IPS-15b (cell line): ENCODE results near the gene HPCAL1.
"Not testable (repeated sequence)": the region's sequence is repeated elsewhere in the genome, so short reads cannot be mapped to it uniquely, and the experiment has no call there.

ENCODE experiments used
- H3K27me3 ChIP-seq: one replicate; pipeline ENCODE4 v1.6.1; 2013; ENCODE audit warnings: low read length; ENCODE audit not compliant: control insufficient read depth, insufficient read depth
- H3K36me3 ChIP-seq: one replicate; pipeline ENCODE4 v1.6.1; 2013; ENCODE audit warnings: low read length; ENCODE audit not compliant: control insufficient read depth, insufficient read depth
- H3K4me1 ChIP-seq: one replicate; pipeline ENCODE4 v1.6.1; 2013; ENCODE audit warnings: mild to moderate bottlenecking, low read length; ENCODE audit not compliant: control insufficient read depth, insufficient read depth
- H3K4me3 ChIP-seq: one replicate; pipeline ENCODE4 v1.5.1; 2013; ENCODE audit warnings: low read depth, low read length
- H3K9ac ChIP-seq: one replicate; pipeline ENCODE4 v1.6.1; 2013; ENCODE audit warnings: low read depth, mild to moderate bottlenecking, low read length
- H3K9me3 ChIP-seq: one replicate; pipeline ENCODE4 v1.6.1; 2013; ENCODE audit warnings: mild to moderate bottlenecking, low read length; ENCODE audit not compliant: control insufficient read depth, insufficient read depth

The HPCAL1 gene

GRCh38 chr2:10439185-10439879 lies 136.6 kb downstream of the HPCAL1 start:
- H3K36me3 ChIP-seq, result peaks cover 14% of the 10 kb centered on the region
- no peak overlapping the region for H3K9ac ChIP-seq

GRCh38 chr2:10439971-10440370 lies 137.3 kb downstream of the HPCAL1 start:
- Histone ChIP-seq H3K9me3 (no peaks in the 10 kb centered on the region), H3K27me3 (no peaks in the 10 kb centered on the region), H3K4me1 (no peaks in the 10 kb centered on the region), H3K9ac (no peak overlapping the region), H3K36me3 (peaks cover 18% of the 10 kb centered on the region), H3K4me3 (no peak overlapping the region)

More at GRCh38 chr2:10439185-10439879, 136.6 kb downstream of the HPCAL1 start:
- no peaks in the 10 kb centered on the region for H3K27me3 ChIP-seq
- H3K4me1 ChIP-seq, result no peaks in the 10 kb centered on the region
- H3K4me3 ChIP-seq, result no peak overlapping the region
- H3K9me3 ChIP-seq, result no peaks in the 10 kb centered on the region

- H3K4me1 ChIP-seq, result no peaks in the 10 kb centered on the region
- H3K27me3 ChIP-seq, result no peaks in the 10 kb centered on the region
- H3K36me3 ChIP-seq, result peaks cover 18% of the 10 kb centered on the region
- H3K9ac ChIP-seq, result no peak overlapping the region
- H3K4me3 ChIP-seq, result no peak overlapping the region
- H3K9me3 ChIP-seq, result no peaks in the 10 kb centered on the region
These were observed 138.0 kb downstream of the HPCAL1 start for GRCh38 chr2:10440736-10441135.

GRCh38 chr2:10441948-10442347 lies 139.2 kb downstream of the HPCAL1 start:
- Histone ChIP-seq H3K27me3 (peaks cover 4% of the 10 kb centered on the region), H3K4me3 (no peak overlapping the region), H3K9ac (no peak overlapping the region), H3K4me1 (no peaks in the 10 kb centered on the region), H3K36me3 (peaks cover 18% of the 10 kb centered on the region), H3K9me3 (no peaks in the 10 kb centered on the region)

- H3K4me1 ChIP-seq, H3K4me3 ChIP-seq, H3K9me3 ChIP-seq, H3K9ac ChIP-seq, H3K27me3 ChIP-seq: not testable (repeated sequence)
- peaks cover 18% of the 10 kb centered on the region for H3K36me3 ChIP-seq
These were observed 139.9 kb downstream of the HPCAL1 start for GRCh38 chr2:10442469-10443126.

DNA sequence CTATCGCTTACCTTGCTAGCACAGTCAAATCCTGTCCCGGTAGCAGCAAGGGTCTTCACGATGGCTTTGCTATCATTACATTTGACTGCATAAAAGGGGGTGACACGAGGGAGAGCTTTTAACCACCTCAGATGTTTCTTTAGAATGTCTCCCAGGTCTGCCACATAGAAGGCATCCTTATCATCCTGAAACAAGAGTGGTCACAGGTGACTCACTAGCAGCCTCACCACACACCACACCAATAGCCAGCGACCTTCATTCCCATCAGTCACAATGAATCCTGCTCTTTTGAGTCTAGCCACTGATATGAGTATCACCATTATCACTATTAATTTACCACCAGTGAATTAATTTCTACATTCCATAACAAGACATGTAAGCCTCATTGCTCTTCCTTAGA lies 141.8 kb downstream of the HPCAL1 start:
- Histone ChIP-seq H3K4me3 (no peak overlapping the region), H3K4me1 (no peaks in the 10 kb centered on the region), H3K36me3 (peaks cover 18% of the 10 kb centered on the region), H3K9me3 (no peaks in the 10 kb centered on the region), H3K27me3 (peaks cover 16% of the 10 kb centered on the region), H3K9ac (no peak overlapping the region)

- Histone ChIP-seq H3K36me3 (peaks cover 14% of the 10 kb centered on the region), H3K4me3 (peak overlapping the region; percentile 31), H3K9me3 (no peaks in the 10 kb centered on the region), H3K9ac (no peak overlapping the region), H3K4me1 (no peaks in the 10 kb centered on the region), H3K27me3 (peaks cover 23% of the 10 kb centered on the region)
These were observed 143.9 kb downstream of the HPCAL1 start for GRCh38 chr2:10446631-10447030.

DNA sequence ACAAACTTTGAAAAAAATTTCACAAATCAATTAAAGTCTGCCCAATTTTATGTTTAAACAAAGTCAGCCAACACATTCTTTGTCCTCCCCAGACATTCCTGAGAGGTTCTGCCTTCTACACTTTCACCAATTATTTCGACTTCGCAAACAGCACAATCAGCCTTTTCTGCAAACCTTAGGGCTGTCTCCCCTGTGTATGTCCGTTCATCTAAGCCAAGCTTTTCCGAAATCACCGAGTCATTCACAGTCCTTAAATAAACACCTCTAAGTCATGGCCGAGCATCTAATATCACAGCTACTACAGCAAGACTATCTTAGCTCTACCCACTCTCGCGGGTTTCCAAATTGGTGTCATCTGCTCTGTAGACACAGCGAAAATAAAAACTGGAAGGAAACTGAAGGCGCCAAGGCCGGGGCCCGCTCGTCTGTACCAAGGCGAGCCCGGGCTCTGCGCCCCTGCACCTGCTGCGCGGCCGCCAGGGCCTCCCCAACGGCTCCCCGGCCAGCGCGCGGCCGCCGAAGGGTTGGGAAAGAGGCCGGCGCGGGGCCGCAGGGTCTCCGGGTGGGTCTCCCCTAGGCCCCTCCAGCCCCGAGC lies 144.7 kb downstream of the HPCAL1 start:
- no peaks in the 10 kb centered on the region for H3K9me3 ChIP-seq
- peak overlapping the region; percentile 31 for H3K4me3 ChIP-seq
- no peaks in the 10 kb centered on the region for H3K4me1 ChIP-seq
- H3K27me3 ChIP-seq, result peaks cover 23% of the 10 kb centered on the region
- peak overlapping the region; percentile 0 for H3K9ac ChIP-seq
- peaks cover 14% of the 10 kb centered on the region for H3K36me3 ChIP-seq

- Histone ChIP-seq H3K27me3 (peaks cover 23% of the 10 kb centered on the region), H3K4me1 (no peaks in the 10 kb centered on the region)
These were observed 145.3 kb downstream of the HPCAL1 start, which contains the start of gene ODC1 for GRCh38 chr2:10447895-10448575. TSS of gene ODC1 (minus strand) at chr2:10448327. CDS start at chr2:10445032, 3,295 bp downstream.

DNA sequence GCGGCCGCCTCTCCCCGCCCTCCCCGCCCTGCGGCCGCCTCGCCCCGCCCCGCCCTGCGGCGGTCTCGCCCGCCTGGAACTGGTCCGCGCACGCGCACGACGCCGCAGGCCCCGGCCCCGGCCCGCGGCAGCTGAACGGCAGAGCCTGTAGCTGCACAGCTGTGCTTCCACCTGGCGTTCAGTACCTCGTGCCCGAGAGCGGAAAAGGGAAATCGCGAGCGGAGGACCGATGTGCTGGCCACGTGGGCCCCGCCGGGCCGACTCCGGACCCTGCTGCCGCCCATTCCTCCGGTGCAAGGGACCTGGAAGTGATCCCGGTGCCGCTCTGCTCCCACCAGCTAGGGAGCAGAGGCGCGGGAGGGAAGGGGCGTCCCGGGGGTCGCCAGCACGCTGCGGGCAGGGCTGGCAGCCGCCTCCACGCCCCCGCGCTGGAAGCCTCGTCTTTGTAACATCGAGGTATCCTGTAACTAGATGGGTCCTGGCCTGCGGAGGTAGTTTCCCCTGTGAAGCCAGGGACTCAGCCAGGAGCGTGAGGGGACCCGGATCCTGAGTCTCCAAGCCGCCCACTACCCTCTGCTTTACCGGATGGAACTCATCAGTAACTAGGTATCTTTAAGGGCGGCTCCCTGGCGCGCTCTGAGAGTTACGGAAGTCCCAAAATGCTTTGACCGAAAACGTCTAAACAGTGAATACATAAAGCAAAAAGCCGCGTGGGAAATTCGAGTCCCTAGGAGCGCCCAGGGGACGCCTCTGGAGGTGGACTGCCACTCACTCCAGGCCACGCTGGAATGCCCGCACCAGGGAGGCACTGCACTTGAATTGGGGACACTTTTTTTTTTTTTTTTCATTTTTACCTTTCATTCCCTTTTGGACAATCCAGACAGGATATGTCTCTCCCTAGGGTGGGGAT lies 146.1 kb downstream of the HPCAL1 start:
- peaks cover 23% of the 10 kb centered on the region for H3K27me3 ChIP-seq
- no peaks in the 10 kb centered on the region for H3K4me1 ChIP-seq
- peaks cover 5% of the 10 kb centered on the region for H3K36me3 ChIP-seq
- peak overlapping the region; percentile 65 for H3K9ac ChIP-seq
- H3K9me3 ChIP-seq, result no peaks in the 10 kb centered on the region
- H3K4me3 ChIP-seq, result peak overlapping the region; percentile 54

More at GRCh38 chr2:10447895-10448575, 145.3 kb downstream of the HPCAL1 start, which contains the start of gene ODC1:
- H3K9me3 ChIP-seq, result no peaks in the 10 kb centered on the region
- peak within 1 kb of the TSS; percentile 65 for H3K9ac ChIP-seq
- peaks cover 11% of the 10 kb centered on the region for H3K36me3 ChIP-seq
- H3K4me3 ChIP-seq, result peak within 1 kb of the TSS; percentile 54

DNA sequence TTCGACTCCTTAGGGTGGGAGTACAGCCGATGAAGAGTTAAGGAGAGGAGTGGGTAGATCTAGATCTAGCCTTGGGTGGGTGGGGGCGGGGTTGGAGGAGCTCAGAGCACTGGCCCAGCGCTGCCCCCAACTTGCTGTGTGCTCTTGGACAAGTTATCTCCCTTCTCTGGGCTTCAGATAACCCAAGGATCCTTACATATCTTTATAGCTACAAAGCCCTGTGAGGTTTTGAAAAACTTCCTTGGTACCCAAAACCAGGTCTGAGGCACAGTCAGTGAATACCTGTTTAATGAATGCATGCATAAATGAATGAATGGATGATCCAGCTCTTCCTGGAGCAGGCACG lies 146.8 kb downstream of the HPCAL1 start:
- Histone ChIP-seq H3K4me1 (no peaks in the 10 kb centered on the region), H3K4me3 (peak overlapping the region; percentile 54), H3K27me3 (peaks cover 23% of the 10 kb centered on the region), H3K36me3 (peaks cover 3% of the 10 kb centered on the region), H3K9ac (no peak overlapping the region), H3K9me3 (no peaks in the 10 kb centered on the region)
